ENCODE results near the gene LRRTM3. TPM values are rescaled to one million over a fixed set of nuclear protein-coding genes. Genes with fewer than 3 reads are reported as not detected.

The LRRTM3 gene
- total RNA-seq = not detected in 2 replicates

DNA sequence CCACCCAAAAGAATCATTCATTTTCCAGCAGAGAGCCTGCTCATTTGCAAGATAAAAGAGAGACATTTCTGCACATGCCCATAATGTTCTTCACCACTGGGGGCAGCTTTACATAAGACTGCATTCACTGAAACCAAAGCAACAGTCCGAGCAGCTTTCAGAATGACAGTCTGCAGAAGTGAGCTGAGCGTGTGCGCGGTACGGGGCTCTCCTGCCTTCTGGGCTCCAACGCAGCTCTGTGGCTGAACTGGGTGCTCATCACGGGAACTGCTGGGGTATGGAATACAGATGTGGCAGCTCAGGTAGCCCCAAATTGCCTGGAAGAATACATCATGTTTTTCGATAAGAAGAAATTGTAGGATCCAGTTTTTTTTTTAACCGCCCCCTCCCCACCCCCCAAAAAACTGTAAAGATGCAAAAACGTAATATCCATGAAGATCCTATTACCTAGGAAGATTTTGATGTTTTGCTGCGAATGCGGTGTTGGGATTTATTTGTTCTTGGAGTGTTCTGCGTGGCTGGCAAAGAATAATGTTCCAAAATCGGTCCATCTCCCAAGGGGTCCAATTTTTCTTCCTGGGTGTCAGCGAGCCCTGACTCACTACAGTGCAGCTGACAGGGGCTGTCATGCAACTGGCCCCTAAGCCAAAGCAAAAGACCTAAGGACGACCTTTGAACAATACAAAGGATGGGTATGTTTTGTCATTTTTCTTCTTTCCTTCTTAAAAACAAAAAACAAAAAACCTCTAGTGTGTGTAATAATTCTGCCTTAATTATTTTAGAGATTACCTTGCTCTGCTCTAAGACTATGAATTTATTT is at the start of gene LRRTM3:
TSS of gene LRRTM3 (plus strand) at position 141 of the 820 bp plus-strand sequence.

Data from pericardium fibroblast (primary cell).